NT2/D1 (cell line): ENCODE results near the gene DIS3L2.

ENCODE experiments used
- SUZ12 ChIP-seq: IDR thresholded peaks from 2 replicates; pipeline ENCODE4 v1.6.1; 2011; ENCODE audit not compliant: insufficient read length, insufficient read depth; ENCODE audit errors: extremely low read depth
- YY1 ChIP-seq: IDR thresholded peaks from 2 replicates; pipeline ENCODE4 v1.6.1; 2011; ENCODE audit not compliant: insufficient read length, insufficient read depth

DNA sequence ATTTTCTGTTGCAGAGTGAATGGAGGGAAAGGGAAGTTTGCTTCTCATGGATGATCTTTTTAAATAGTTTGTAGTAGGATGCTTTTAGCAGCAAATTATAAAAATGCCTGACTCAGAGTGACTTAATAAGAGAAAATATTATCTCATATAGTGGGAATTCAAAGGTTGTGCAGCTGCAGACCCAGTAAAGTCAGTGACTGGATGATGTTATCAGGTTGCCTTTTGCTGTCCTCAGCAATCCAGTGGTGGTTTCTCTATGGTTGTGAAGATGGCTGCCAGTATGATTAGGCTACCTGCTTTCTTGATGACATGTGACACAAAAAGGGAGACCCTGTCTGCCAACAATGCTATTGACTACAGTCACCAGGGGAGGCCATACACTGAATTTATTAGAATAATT lies 184.8 kb downstream of the DIS3L2 start:
- TF ChIP-seq SUZ12 (no peak), YY1 (no peak)
